Activated T-cell treated with anti-CD3 and anti-CD28 coated beads, Interleukin-2, amount 50 U/mL, for 24 hours (primary cell): ENCODE data around the gene DPYD.

Source experiments
- DNase-seq: peaks from one replicate; pipeline ENCODE4 v3.0.0-alpha.2; 2020
- H3K27ac Mint-ChIP-seq: 2 replicates; pipeline ENCODE4 v1.8.0; 2020; ENCODE audit warnings: mild to moderate bottlenecking, mixed read lengths
- H3K27me3 Mint-ChIP-seq: 2 replicates; pipeline ENCODE4 v1.8.0; 2020; ENCODE audit warnings: mixed read lengths
- H3K36me3 Mint-ChIP-seq: 2 replicates; pipeline ENCODE4 v1.8.0; 2020; ENCODE audit warnings: low read depth, mixed read lengths
- H3K4me1 Mint-ChIP-seq: 2 replicates; pipeline ENCODE4 v1.8.0; 2020; ENCODE audit warnings: low read depth, mixed read lengths
- H3K4me3 Mint-ChIP-seq: 2 replicates; pipeline ENCODE4 v1.8.0; 2020; ENCODE audit warnings: mild to moderate bottlenecking, moderate library complexity, mixed read lengths
- H3K9me3 Mint-ChIP-seq: 2 replicates; pipeline ENCODE4 v1.8.0; 2020; ENCODE audit warnings: mixed read lengths

DPYD gene

DNA sequence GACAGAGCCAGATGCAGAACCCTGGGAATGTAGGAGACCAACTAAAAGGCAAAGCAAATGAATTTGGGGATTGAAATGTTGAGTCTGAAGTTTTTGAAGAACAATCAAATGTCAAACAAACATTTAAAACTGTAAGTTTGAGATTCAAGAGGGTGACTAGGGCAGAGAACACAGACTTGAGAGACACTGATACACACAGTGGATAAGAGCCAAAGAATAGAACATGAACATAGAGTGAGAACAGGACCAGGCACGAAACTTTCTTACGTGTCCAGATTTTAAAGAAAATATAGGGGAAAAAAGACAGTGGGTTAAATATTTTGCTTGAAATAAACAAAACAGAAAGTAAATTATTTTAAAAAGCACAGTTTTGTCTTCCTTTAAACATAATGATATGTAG, 115.7 kb downstream of the DPYD start:
- Mint-ChIP-seq H3K36me3 (peaks cover 8% of the 10 kb centered on the region), H3K27me3 (no peaks in the 10 kb centered on the region), H3K27ac (no peak overlapping the region), H3K9me3 (no peaks in the 10 kb centered on the region), H3K4me1 (peaks cover 12% of the 10 kb centered on the region), H3K4me3 (no peak overlapping the region)
- no peak for DNase-seq

DNA sequence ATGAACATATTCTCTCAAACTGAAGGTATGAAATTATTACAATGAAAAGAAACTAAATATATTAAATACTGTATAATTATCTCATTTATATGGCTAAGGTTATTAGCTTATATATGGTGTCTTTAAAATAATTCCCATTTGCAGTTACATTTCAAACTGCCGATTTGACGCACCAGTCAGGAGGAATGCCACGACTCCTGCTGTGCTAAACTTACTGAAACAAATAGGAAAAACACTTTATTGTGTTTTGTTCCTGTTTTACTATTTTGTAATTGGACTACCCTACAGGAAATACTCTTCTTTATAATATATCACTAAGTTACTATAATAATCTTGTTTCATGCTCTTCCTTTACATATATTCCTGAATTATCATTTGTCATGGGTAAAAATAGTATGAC, 117.8 kb downstream of the DPYD start:
- Mint-ChIP-seq H3K27ac (no peak overlapping the region), H3K27me3 (no peaks in the 10 kb centered on the region), H3K4me1 (peaks cover 12% of the 10 kb centered on the region), H3K9me3 (no peaks in the 10 kb centered on the region), H3K36me3 (peaks cover 4% of the 10 kb centered on the region), H3K4me3 (no peak overlapping the region)
- no peak for DNase-seq

- no peaks in the 10 kb centered on the region for H3K27me3 Mint-ChIP-seq
- H3K9me3 Mint-ChIP-seq, result no peaks in the 10 kb centered on the region
- no peak overlapping the region for H3K4me3 Mint-ChIP-seq
- no peak overlapping the region for H3K27ac Mint-ChIP-seq
- H3K4me1 Mint-ChIP-seq, result peaks cover 18% of the 10 kb centered on the region
- H3K36me3 Mint-ChIP-seq, result peaks cover 4% of the 10 kb centered on the region
- no peak for DNase-seq
Observed at GRCh38 chr1:97802011-97802410, 118.8 kb downstream of the DPYD start.

DNA sequence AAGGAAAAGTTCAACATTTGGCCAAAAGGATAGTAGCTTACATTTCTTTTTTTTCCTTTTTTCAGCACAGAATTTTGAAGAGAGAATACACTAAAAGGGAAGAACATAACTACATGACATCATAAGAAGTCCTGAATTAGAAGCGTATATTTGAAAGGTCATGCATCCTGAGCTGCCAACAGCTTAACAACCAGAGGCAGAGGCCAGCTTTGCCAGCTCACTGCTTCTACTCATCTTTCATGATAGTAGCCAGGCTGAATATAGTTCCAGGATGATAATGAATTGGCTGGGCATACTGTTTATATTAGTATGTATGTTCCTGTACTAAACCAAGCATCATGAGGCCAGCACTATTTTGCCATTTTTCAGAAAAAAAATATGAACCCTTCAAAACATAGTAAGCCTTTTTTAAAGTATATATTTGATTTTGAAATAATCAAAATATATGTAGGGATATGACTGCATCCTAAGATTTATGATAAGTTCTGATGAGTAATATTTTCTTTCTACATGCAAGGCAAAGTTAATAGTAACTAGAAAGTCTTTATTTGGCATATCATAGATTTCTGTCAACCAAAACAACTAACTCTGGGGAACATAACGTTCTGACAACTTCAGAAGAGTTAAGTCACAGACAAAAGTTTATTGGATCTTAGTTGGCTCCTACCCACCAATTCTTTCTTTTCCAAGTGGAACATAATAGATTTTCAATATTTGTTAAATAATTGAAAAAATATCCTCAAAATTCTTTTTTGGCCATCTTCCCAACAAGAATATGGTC, 123.2 kb downstream of the DPYD start:
- Mint-ChIP-seq H3K4me3 (no peak overlapping the region), H3K27me3 (no peaks in the 10 kb centered on the region), H3K36me3 (peaks cover 6% of the 10 kb centered on the region), H3K4me1 (peaks cover 18% of the 10 kb centered on the region), H3K9me3 (no peaks in the 10 kb centered on the region), H3K27ac (no peak overlapping the region)
- no peak for DNase-seq

DNA sequence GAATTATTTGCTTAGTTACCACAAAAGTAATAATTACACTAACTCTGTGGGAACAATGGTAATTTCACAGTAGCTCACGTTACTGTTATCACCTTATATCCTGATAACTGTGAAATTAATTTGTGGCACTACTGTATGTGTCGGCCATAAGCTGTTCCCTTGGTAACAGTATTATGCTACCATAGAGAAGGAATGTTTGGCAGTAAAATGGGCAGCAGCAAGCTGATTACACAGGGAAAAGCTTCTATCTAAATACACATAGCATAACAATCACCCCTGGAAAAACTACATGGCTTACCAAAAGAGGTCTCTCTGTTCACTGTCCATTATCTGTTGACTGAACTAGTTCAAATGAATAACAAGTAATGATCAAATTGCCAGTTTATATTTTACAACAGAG, 124.1 kb downstream of the DPYD start:
- no peak overlapping the region for H3K4me3 Mint-ChIP-seq
- no peak for DNase-seq
- H3K36me3 Mint-ChIP-seq, result peaks cover 6% of the 10 kb centered on the region
- H3K27ac Mint-ChIP-seq, result no peak overlapping the region
- H3K27me3 Mint-ChIP-seq, result no peaks in the 10 kb centered on the region
- no peaks in the 10 kb centered on the region for H3K9me3 Mint-ChIP-seq
- H3K4me1 Mint-ChIP-seq, result peaks cover 23% of the 10 kb centered on the region

GRCh38 chr1:97792655-97793054, 128.2 kb downstream of the DPYD start:
- Mint-ChIP-seq H3K36me3 (peaks cover 2% of the 10 kb centered on the region), H3K27ac (no peak overlapping the region), H3K4me1 (peaks cover 54% of the 10 kb centered on the region), H3K27me3 (no peaks in the 10 kb centered on the region), H3K9me3 (no peaks in the 10 kb centered on the region), H3K4me3 (no peak overlapping the region)
- no peak for DNase-seq

DNA sequence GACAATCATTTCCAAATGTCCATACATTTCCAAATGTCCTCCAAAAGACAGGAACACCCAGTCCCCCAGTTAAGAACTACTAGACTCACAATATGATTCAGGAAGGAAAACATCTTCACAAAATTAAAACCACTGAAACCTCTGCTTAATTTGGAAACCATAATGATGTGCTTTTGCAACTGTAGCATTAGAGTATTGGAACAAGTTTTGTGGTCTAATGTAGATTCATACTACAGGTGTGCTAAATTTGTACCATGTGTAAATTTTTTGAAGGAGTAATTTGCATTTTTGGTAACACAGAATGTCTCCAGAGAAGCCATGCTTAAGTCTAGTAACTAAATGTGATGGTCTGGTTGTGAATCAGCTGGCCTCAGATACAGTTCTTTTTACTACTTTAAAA, 129.6 kb downstream of the DPYD start:
- no peaks in the 10 kb centered on the region for H3K9me3 Mint-ChIP-seq
- peak overlapping the region; percentile 3 for H3K27ac Mint-ChIP-seq
- H3K4me3 Mint-ChIP-seq, result peak overlapping the region; percentile 25
- peaks cover 48% of the 10 kb centered on the region for H3K4me1 Mint-ChIP-seq
- H3K36me3 Mint-ChIP-seq, result peaks cover 3% of the 10 kb centered on the region
- DNase-seq, result no peak
- no peaks in the 10 kb centered on the region for H3K27me3 Mint-ChIP-seq

DNA sequence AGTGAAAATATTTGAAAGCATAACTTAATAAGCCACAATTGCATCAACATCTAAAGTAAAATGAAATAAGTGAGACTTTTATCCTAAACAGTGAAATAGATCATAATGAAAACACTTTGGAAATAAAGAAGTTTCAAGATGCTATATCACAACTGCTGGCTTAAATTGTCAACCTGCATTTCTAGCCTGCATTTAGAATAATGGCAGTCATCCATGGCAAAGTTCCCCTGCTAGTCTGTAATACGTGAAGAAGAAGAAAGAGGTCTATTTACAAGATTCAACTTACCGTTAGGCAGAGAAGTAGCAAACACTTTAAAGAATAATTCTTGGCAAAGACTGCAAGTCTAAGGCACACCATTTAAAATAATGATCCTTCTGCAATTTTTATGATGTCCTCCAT, 133.6 kb downstream of the DPYD start:
- no peak overlapping the region for H3K4me3 Mint-ChIP-seq
- peaks cover 3% of the 10 kb centered on the region for H3K36me3 Mint-ChIP-seq
- H3K9me3 Mint-ChIP-seq, result no peaks in the 10 kb centered on the region
- peaks cover 38% of the 10 kb centered on the region for H3K4me1 Mint-ChIP-seq
- no peak overlapping the region for H3K27ac Mint-ChIP-seq
- DNase-seq, result no peak
- no peaks in the 10 kb centered on the region for H3K27me3 Mint-ChIP-seq

DNA sequence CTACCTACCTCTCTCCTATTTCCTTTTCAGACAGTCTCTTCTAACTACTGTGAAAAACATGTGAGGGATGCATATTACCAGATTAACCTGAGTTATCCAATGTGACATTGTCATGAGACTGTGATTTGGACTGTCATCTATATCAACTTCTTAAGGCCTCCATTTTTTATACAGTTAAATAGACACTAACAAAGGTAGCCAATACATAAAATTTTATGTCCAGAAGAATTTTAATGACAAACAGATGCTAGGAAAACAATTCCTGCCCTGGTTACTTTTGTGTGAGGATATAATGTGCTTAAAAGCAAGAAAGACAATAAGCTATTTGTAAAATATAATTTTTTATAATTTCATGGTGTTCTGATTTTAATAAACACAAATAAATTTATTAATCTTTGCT, 136.2 kb downstream of the DPYD start:
- H3K27me3 Mint-ChIP-seq, result no peaks in the 10 kb centered on the region
- peaks cover 23% of the 10 kb centered on the region for H3K4me1 Mint-ChIP-seq
- no peak overlapping the region for H3K27ac Mint-ChIP-seq
- no peaks in the 10 kb centered on the region for H3K9me3 Mint-ChIP-seq
- no peak for DNase-seq
- H3K4me3 Mint-ChIP-seq, result no peak overlapping the region
- H3K36me3 Mint-ChIP-seq, result peaks cover 3% of the 10 kb centered on the region

DNA sequence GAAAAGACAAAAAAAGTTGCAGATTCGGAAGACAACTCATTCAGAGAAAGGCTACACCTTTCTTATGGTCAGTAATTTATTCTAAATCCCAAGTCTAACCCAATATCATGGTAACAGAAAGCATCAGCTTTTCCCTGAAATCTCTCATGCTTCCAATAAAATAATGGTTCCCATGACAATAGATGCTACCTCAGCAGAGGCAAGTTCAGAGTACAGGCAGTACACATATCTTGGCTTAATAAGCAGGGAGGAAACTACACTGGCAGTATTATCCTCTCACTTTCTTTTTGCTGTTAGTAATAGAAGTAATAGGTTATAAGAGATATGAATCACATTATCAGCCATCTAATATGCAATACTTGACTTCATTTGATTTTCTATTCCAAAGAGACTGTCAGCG, 137.1 kb downstream of the DPYD start:
- Mint-ChIP-seq H3K4me3 (no peak overlapping the region), H3K36me3 (peaks cover 3% of the 10 kb centered on the region), H3K4me1 (peaks cover 15% of the 10 kb centered on the region), H3K27ac (no peak overlapping the region), H3K9me3 (no peaks in the 10 kb centered on the region), H3K27me3 (no peaks in the 10 kb centered on the region)
- DNase-seq, result no peak

- Mint-ChIP-seq H3K4me1 (peaks cover 10% of the 10 kb centered on the region), H3K27ac (no peak overlapping the region), H3K4me3 (no peak overlapping the region), H3K9me3 (no peaks in the 10 kb centered on the region), H3K36me3 (peaks cover 4% of the 10 kb centered on the region), H3K27me3 (no peaks in the 10 kb centered on the region)
- no peak for DNase-seq
Observed at GRCh38 chr1:97781762-97782337, 139.0 kb downstream of the DPYD start.

GRCh38 chr1:97780884-97781283, 139.9 kb downstream of the DPYD start:
- Mint-ChIP-seq H3K27me3 (no peaks in the 10 kb centered on the region), H3K4me1 (peaks cover 10% of the 10 kb centered on the region), H3K4me3 (no peak overlapping the region)

GRCh38 chr1:97778718-97779117, 142.1 kb downstream of the DPYD start:
- no peak overlapping the region for H3K27ac Mint-ChIP-seq
- no peak overlapping the region for H3K4me3 Mint-ChIP-seq
- DNase-seq, result no peak
- H3K4me1 Mint-ChIP-seq, result peaks cover 10% of the 10 kb centered on the region
- peaks cover 15% of the 10 kb centered on the region for H3K36me3 Mint-ChIP-seq
- H3K9me3 Mint-ChIP-seq, result no peaks in the 10 kb centered on the region
- no peaks in the 10 kb centered on the region for H3K27me3 Mint-ChIP-seq

More at GRCh38 chr1:97780884-97781283, 139.9 kb downstream of the DPYD start:
- H3K36me3 Mint-ChIP-seq, result peaks cover 11% of the 10 kb centered on the region
- H3K27ac Mint-ChIP-seq, result no peak overlapping the region
- no peak for DNase-seq
- no peaks in the 10 kb centered on the region for H3K9me3 Mint-ChIP-seq

DNA sequence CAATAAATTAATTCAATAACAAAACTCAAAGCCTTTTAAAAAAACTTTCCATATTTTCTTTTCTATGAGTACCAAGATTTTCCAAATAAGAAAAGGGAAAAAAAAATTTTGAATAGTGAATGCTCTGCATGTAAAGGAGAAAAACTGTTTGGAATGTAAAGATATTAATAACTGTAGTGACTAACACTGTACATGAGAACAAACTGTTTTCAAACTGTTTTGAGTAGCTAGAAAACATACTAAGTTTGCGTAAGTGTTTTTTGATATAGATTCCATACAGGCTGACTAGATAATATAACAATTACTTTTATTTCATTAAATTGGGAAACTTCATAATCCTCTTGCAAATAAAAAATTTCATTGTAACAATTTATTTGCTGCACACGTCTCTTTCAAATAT, 150.5 kb downstream of the DPYD start:
- H3K27ac Mint-ChIP-seq, result no peak overlapping the region
- H3K36me3 Mint-ChIP-seq, result peaks cover 11% of the 10 kb centered on the region
- no peaks in the 10 kb centered on the region for H3K9me3 Mint-ChIP-seq
- no peaks in the 10 kb centered on the region for H3K27me3 Mint-ChIP-seq
- no peak for DNase-seq
- H3K4me1 Mint-ChIP-seq, result no peaks in the 10 kb centered on the region
- H3K4me3 Mint-ChIP-seq, result no peak overlapping the region

DNA sequence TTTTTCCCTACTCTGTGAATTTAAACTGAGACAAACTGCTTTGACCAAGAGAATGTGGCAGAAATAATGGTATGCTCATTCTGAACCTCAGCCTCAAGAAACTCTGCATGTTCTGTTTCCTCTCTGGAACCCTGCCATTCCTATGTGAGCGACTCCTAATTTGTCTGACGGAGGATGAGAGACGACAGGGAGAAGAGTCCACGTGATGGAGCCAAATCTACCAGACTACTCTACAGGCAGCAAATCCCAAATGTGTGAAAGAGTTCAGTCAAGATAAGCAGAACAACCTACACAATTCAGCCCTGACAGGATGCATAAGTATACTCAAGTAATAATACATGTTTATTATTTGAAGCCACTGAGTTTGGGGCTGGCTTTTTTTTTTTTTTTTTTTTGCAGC, 153.5 kb downstream of the DPYD start:
- Mint-ChIP-seq H3K9me3 (no peaks in the 10 kb centered on the region), H3K36me3 (peaks cover 10% of the 10 kb centered on the region), H3K27me3 (no peaks in the 10 kb centered on the region), H3K27ac (no peak overlapping the region), H3K4me1 (no peaks in the 10 kb centered on the region), H3K4me3 (no peak overlapping the region)
- DNase-seq, result no peak
